HL-60 (cell line): ENCODE measurements around the gene TTC21A.

ENCODE experiments used
- DNase-seq, 2 experiments: peaks; one replicate each; pipeline ENCODE4 v3.0.0-alpha.2; 2010 to 2020; ENCODE audit warnings: low read depth in 1 of 2, low spot score in 1 of 2
- H3K27ac ChIP-seq: fragments of 250-450 bp; sonication (Bioruptor Pico); replicated peaks from 2 replicates; pipeline ENCODE4 v1.5.1; 2020; ENCODE audit warnings: mild to moderate bottlenecking, moderate library complexity
- H3K27me3 ChIP-seq: fragments of 250-450 bp; sonication (Bioruptor Pico); 2 replicates; pipeline ENCODE4 v1.5.1; 2021; ENCODE audit warnings: mild to moderate bottlenecking, moderate library complexity; ENCODE audit not compliant: insufficient read depth, poor library complexity, severe bottlenecking
- H3K4me3 ChIP-seq: replicated peaks from 2 replicates; pipeline ENCODE4 v1.5.1; 2011; ENCODE audit warnings: mild to moderate bottlenecking, control low read depth, low read length; ENCODE audit not compliant: insufficient read depth
- GABPA ChIP-seq: IDR thresholded peaks from 2 replicates; pipeline ENCODE4 v1.6.1; 2012; ENCODE audit warnings: low read depth
- POLR2AphosphoS5 ChIP-seq: IDR thresholded peaks from 2 replicates; pipeline ENCODE4 v1.6.1; 2012; ENCODE audit warnings: low read depth
- REST ChIP-seq: IDR thresholded peaks from 2 replicates; pipeline ENCODE4 v1.6.1; 2012; ENCODE audit warnings: low read depth; ENCODE audit not compliant: insufficient replicate concordance
- SPI1 ChIP-seq: IDR thresholded peaks from 2 replicates; pipeline ENCODE4 v1.6.1; 2012; ENCODE audit warnings: low read depth, mild to moderate bottlenecking, borderline replicate concordance
- TF ChIP-seq, protein P1 (sequence below): IDR thresholded peaks from one replicate; pipeline ENCODE4 v1.5.1; 2011; ENCODE audit warnings: low read length, control low read depth, inconsistent platforms; ENCODE audit not compliant: insufficient read depth

Gene TTC21A

DNA sequence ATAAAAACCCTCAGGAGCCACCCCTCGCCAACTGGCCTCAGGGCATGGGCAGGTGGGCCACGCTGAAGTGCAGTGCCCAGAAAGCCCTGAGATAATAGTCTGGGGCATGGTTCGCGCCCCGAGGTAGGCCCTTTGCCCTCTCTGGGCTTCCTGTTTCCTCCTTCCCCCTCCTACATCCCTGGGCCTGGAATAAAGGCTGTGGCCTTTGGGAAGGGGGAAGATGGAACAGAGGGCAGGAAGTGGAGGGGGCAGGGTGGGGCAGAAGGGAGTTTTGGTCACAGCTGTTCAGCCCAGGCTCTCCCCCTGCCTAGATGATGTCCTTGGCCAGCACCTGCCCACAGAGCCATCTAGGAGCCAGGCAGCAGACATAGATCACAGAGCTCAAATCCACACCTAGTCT is 34.6 kb downstream of the TTC21A start:
- no peak overlapping the region for H3K27ac ChIP-seq
- TF ChIP-seq SPI1: no peak
- TF ChIP-seq, protein P1, sequence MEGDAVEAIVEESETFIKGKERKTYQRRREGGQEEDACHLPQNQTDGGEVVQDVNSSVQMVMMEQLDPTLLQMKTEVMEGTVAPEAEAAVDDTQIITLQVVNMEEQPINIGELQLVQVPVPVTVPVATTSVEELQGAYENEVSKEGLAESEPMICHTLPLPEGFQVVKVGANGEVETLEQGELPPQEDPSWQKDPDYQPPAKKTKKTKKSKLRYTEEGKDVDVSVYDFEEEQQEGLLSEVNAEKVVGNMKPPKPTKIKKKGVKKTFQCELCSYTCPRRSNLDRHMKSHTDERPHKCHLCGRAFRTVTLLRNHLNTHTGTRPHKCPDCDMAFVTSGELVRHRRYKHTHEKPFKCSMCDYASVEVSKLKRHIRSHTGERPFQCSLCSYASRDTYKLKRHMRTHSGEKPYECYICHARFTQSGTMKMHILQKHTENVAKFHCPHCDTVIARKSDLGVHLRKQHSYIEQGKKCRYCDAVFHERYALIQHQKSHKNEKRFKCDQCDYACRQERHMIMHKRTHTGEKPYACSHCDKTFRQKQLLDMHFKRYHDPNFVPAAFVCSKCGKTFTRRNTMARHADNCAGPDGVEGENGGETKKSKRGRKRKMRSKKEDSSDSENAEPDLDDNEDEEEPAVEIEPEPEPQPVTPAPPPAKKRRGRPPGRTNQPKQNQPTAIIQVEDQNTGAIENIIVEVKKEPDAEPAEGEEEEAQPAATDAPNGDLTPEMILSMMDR: no peak
- no peak for TF ChIP-seq POLR2AphosphoS5
- no peak for TF ChIP-seq REST
- no peak for TF ChIP-seq GABPA
- H3K4me3 ChIP-seq: no peak overlapping the region
- DNase-seq: no peak
- no peaks in the 10 kb centered on the region for H3K27me3 ChIP-seq

- no peak overlapping the region for H3K27ac ChIP-seq
- TF ChIP-seq REST (no peak), POLR2AphosphoS5 (no peak), GABPA (no peak), SPI1 (no peak)
- TF ChIP-seq, protein P1: no peak
- H3K27me3 ChIP-seq: no peaks in the 10 kb centered on the region
- no peak overlapping the region for H3K4me3 ChIP-seq
- DNase-seq: no peak
These were observed 35.8 kb downstream of the TTC21A start for GRCh38 chr3:39143051-39143885.

DNA sequence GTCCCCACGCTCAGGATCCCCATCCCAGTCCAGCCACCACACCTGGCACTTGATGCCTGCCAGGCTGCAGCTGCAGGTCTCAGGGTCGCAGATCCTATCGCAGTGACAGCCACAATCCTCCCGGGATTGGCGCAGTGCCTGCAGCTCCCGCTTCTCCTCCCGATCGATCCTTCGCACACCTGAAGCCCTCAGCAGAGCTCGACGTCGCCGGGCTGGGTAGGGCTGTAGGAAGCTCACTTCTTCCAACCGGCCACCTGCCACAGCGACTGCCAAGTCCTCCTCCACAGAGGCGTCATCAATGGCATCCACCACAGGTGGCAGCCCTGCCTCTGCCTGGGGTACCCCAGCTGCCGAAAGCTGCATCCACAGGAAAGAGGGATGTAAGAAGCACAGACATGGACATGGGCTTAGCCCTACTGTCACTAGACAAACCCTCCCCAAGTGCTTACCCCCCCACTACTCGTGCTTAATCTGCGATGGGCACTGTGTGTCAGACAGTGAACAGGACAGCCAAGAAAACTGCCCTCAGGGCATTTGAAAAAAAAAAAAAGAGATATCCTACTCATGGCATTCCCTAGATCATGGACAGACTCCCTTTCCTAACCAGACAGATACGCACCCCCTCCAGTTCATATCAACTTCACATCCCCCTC is 36.7 kb downstream of the TTC21A start:
- Histone ChIP-seq H3K27ac (no peak overlapping the region), H3K27me3 (no peaks in the 10 kb centered on the region), H3K4me3 (no peak overlapping the region)
- no peak for DNase-seq
- TF ChIP-seq SPI1 (no peak), POLR2AphosphoS5 (no peak), REST (no peak), GABPA (no peak)
- TF ChIP-seq, protein P1: no peak
